Measurements from ENCODE around the gene NHSL2.

Gene NHSL2

DNA sequence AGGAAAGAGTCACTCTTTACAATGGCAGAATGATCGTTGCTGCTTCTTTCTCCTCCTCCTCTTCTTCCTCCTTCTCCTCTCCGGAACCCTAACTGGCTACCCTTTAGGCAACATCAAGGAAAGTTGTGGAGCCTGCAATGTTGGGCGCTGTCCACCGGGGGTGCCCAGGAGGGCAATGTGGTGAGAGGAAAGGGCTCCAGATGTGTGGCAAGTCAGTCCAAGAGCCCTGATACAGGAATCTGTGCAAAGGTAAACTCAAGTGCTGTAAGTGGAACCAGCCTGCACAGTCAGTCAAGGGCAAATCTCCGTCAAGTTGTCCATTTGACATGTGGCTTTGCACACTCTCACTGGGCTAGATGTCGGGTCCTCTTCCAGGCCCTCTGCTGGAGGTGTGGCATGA, 218.2 kb downstream of the NHSL2 start:
- TF ChIP-seq, protein P1, sequence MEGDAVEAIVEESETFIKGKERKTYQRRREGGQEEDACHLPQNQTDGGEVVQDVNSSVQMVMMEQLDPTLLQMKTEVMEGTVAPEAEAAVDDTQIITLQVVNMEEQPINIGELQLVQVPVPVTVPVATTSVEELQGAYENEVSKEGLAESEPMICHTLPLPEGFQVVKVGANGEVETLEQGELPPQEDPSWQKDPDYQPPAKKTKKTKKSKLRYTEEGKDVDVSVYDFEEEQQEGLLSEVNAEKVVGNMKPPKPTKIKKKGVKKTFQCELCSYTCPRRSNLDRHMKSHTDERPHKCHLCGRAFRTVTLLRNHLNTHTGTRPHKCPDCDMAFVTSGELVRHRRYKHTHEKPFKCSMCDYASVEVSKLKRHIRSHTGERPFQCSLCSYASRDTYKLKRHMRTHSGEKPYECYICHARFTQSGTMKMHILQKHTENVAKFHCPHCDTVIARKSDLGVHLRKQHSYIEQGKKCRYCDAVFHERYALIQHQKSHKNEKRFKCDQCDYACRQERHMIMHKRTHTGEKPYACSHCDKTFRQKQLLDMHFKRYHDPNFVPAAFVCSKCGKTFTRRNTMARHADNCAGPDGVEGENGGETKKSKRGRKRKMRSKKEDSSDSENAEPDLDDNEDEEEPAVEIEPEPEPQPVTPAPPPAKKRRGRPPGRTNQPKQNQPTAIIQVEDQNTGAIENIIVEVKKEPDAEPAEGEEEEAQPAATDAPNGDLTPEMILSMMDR (IDR thresholded peaks at IDR 0.05): 0 out of 2 replicates have a peak, but pooled peaks have one; percentile 8
- no peak for TF ChIP-seq ZFX (IDR thresholded peaks at IDR 0.05; ENCODE audit: borderline replicate concordance)
- H3K27ac ChIP-seq: no peak overlapping the region

DNA sequence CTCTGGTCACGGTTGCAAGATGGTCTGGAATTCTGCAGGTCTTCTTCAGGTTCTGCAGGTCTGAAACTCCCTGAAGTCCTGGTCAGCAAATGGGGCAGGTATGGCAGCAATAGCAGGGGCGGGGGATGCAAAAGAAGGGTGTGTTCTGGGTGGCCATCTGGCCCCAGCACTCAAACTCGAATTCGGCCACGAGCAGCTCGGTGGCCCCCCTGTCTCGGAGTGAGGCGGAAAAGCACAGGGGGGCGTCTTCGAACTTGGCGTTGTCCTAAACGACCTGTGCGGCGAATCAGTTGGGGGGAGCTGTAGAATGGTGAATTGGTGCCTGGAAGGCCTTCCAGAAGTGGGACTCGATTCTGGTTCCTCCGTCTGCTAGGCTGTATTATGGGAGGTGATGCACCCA, 219.0 kb downstream of the NHSL2 start:
- TF ChIP-seq, protein P1 (IDR thresholded peaks at IDR 0.05): no peak
- TF ChIP-seq ZFX (IDR thresholded peaks at IDR 0.05; ENCODE audit: borderline replicate concordance): no peak
- H3K27ac ChIP-seq: no peak overlapping the region

DNA sequence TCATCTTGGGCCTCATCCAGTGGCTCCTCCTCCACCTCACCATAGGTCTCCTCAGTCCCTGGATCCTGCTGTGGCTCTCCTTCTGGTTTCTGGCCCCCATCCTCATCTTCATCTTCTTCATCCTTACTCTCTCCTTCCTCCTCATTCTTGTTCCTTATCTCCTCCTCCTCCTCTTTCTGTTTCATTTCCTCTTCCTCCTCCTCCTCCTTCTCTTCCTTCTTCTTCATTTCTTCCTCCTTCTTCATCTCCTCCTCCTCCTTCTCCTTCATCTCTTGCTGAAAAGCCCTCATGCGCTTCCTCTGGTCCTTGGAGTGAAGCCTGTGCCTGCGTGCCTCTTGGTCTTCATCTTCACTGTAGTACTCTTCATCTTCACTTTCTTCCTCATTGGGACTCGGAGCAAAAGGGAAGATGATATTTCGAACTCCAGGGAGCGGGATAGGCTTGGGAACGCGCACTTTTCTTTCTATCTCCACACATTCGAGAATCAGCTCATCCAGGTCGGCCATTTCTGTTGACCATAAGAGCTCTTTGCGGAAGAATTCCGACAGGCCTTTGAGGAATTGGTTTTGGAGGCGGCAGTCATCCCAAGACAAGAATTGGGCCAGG, 219.6 kb downstream of the NHSL2 start:
- TF ChIP-seq, protein P1 (IDR thresholded peaks at IDR 0.05): no peak
- TF ChIP-seq ZFX (IDR thresholded peaks at IDR 0.05; ENCODE audit: borderline replicate concordance): no peak
- H3K27ac ChIP-seq: no peak overlapping the region

DNA sequence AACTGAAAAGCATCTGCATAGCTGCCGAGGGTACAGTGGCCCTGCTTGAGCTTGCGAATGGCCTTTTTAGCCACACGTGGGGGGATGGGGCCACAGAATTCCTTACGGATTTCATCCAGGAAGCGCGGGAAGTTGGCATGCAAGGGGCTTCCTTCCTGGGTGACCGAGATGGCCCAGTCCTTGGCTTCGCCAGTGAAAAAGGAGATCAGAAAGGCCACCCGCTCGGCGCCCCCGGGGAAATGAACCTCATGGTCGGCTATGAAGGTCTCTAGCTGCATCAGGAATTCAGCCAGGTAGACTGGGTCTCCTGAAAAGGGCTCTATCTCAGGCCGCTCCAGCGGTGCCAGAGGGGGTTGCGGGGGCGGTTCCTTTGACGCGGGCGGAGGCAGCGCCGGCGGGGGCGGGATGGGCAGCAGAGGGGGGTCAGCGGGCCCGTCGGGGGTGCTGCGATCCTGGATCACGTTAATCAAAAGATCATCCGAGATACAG, 220.2 kb downstream of the NHSL2 start:
- TF ChIP-seq, protein P1 (IDR thresholded peaks at IDR 0.05): no peak
- H3K27ac ChIP-seq: no peak overlapping the region

DNA sequence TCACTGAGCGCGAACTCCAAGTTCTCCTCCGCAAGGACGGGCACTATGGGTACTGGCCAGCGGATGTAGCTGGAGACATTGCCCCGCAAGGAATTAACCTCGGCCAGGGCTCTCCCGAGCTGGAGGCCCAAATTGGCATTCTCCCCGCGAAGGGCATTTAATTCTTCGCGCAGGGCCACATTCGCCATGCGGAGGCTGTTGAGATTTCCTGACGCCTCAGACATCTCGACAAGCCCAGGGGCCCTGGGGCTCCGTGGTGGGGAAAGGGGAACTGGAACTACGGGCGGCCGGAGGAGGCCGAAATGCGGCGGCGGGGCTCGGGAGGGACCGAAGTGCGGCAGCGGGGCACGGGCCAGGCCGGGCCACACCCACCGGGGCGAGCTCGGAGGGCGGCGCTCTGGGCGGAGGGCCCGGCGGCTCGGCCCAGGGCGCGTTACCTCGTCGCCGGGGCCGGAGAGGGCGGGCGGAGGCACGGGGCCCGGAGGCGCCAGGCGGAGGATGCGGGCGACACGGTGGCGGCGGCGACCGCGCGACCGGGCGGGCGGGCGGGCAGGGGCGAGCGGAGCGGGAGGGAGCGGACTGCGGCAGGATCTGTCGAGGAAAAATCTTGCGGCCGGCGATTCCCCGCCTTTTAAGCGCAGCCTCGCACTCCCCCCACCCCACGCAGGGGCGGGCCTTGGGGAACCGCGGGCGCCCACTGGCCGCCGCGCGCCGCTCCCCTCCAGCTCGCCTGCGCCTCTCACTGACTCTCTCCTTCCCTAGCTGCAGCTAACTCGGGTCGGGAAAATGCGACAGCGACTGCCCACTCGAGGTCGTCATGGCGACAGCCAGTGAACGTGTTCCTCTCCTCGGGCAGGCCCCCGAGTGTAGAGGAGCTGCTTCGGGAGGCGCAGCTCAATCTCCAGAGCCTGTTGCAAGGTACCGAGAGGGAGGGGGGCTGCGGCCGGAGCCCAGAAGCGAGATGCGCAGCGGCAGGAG, 221.0 kb downstream of the NHSL2 start, which contains the start of gene RTL5:
Gene RTL5 (minus strand): TSS at position 599 of the 978 bp plus-strand sequence.
- TF ChIP-seq ZFX (IDR thresholded peaks at IDR 0.05; ENCODE audit: borderline replicate concordance): no peak
- TF ChIP-seq, protein P1 (IDR thresholded peaks at IDR 0.05): no peak; the same call in 1 of the 2 replicates
- H3K27ac ChIP-seq: no peak within 1 kb of the TSS

DNA sequence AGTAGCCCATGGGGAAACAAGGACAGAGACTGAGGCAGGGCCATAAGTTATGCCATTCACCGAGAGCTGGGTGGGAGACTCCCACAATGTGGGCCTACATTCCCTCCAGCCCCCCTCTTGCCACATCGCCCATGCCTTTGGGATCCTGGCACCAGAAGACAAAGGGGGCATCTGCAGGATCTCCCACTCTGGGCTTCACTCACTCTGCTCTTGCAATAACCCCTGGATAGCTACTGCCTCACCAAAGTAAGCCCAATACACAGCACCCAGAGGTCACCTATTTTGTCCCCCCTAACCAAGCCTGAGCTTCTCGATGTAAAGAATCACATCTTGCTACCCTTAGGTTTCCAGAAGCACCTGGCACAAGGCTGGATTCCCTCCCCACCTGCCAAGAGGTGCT, 221.8 kb downstream of the NHSL2 start:
- no peak for TF ChIP-seq ZFX (IDR thresholded peaks at IDR 0.05; ENCODE audit: borderline replicate concordance)
- TF ChIP-seq, protein P1 (IDR thresholded peaks at IDR 0.05): no peak
- no peak overlapping the region for H3K27ac ChIP-seq

Data from 22Rv1 (cell line).